ENCODE data around the gene UBE4A.

UBE4A gene

DNA sequence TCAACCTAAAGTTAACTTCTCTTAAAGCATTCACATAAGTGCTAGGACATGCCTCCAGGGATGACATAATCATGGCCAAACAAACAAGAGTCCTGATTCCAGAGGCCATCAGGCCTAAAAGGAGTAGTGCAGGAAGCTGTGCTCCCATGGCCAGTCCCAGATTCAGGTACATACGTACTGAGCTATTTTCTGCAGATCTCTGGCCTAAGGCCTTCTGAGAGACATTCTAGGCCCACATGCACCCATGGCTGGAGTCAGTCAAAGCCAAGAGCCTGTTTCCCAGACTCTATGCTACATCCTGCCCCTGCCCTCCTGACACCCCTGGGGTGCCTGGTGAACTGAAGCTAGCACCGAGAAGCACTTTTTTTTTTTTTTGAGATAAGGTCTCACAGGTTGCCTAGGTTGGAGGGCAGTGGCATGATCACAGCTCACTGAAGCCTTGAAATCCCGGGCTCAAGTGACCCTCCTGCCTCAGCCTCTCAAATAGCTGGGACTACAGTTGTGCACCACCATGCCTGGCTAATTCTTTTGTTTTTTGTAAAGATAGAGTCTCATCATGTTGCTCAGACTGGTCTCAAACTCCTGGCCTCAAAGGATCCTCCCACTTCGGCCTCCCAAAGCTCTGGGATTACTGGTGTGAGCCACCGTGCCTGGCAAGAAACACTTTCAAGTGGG, 17.4 kb upstream of the UBE4A start:
- DNase-seq (ENCODE audit: low read depth): no peak

DNA sequence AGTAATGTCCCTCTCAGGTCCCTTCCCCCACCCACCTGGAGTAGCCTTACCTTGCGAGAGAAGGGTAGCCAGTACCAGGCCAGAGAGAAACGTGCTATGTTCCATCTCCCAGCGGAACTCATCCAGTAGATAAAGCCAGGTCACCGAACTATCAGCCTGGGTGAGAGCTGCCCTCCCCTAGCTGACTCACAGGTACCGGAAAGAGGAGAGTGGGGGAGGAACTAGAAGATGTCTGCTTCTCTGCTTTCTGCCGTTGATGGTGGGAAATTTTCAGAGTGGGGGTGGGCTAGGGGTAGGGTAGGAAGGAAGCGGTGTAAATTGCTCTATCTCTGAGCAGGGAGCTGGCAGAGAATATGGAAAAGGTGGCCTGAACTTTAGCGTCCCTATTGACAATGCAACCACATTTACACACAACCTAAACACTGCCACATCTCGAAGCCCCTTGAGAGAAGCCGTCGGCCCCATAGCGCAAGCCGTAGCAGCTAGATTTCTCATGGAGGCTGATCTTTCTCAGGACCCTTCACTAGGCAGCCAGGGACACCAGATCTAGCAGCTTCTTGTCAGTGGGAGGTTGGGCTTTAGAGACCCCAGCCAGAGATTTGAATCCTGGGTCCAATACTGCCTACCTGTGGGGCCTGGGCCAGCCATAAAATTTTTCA, 16.8 kb upstream of the UBE4A start, which contains the start of gene CD3D:
TSS of gene CD3D (minus strand) at position 203 of the 659 bp plus-strand sequence. CDS start at position 105, 98 bp downstream.
- DNase-seq (ENCODE audit: low read depth): no peak

DNA sequence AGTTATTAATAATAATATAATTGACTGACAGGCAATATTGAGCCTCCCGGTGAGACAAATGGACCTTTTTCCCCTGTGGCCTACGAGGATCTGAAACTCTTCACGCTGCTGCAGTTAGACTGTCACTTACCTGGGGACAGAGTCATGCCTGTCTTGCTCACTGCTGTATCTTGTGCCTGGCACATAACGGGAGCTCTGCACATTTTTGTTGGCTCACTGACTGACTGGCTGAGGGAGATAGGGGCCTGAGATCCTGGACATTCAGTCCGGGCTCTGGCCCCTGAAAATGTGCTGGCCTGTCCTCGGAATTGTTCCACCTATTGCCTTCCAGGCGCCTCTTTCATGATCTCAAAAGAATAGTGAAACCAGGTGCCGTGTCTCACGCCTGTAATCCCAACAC, 16.2 kb upstream of the UBE4A start:
- DNase-seq (ENCODE audit: low read depth): no peak

DNA sequence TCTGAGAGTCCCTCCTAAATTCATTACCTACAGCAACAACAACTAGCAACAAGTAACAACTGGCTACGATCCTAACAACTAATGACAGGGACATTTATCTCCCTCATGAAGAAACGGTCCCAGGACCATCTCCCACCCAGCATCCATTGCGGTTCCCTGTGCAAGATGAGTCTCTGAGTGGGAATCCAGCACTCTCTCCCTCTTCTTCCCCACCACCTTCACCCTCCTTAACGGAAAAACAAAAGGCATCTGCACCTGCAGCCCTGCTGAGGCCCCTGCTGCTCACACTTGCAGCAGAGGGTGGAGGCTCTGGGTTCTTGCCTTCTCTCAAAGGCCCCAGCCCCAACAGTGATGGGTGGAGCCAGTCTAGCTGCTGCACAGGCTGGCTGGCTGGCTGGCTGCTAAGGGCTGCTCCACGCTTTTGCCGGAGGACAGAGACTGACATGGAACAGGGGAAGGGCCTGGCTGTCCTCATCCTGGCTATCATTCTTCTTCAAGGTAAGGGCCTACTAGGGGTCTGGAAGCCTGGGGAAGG, 15.4 kb upstream of the UBE4A start, which contains the start of gene CD3G:
TSS of gene CD3G (plus strand) at position 364 of the 535 bp plus-strand sequence. CDS start at position 444, 80 bp downstream.
- DNase-seq (ENCODE audit: low read depth): no peak

DNA sequence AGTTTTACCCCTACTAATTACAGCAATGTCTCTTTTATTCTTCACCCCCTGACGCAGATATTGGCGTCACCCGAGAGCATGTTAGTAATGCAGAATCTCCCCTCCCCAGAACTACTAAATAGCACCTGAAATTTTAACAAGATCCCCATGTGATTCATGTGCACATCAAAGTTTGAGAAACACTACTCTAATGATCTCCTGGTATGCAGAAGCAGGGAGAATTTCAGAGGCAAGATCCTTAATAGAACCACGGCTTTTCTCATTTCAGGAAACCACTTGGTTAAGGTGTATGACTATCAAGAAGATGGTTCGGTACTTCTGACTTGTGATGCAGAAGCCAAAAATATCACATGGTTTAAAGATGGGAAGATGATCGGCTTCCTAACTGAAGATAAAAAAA, 9.9 kb upstream of the UBE4A start:
- no peak for DNase-seq (ENCODE audit: low read depth)

DNA sequence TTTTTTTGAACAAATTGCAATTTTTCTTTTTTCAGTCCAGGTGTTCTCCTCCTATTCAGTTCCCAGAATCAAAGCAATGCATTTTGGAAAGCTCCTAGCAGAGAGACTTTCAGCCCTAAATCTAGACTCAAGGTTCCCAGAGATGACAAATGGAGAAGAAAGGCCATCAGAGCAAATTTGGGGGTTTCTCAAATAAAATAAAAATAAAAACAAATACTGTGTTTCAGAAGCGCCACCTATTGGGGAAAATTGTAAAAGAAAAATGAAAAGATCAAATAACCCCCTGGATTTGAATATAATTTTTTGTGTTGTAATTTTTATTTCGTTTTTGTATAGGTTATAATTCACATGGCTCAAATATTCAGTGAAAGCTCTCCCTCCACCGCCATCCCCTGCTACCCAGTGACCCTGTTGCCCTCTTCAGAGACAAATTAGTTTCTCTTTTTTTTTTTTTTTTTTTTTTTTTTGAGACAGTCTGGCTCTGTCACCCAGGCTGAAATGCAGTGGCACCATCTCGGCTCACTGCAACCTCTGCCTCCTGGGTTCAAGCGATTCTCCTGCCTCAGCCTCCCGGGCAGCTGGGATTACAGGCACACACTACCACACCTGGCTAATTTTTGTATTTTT, 6.2 kb upstream of the UBE4A start:
- no peak for DNase-seq (ENCODE audit: low read depth)

DNA sequence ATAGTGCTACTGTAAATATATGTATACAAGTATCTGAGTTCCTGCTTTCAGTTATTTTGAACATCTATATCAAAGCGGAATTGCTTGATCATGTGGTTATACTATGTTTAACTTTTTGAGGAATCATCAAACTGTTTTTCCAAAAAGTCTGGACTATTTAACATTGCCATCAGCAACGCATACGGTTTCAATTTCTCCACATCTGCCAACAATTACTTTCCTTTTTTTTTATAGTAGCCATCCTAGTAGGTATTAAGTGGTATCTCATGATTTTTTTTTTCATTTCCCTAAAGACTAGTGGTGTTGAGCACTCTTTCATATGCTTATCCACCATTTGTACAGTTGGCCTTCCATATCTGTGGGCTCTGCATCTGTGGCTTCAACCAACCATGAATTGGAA, 1.3 kb upstream of the UBE4A start:
- no peak for DNase-seq (ENCODE audit: low read depth)

DNA sequence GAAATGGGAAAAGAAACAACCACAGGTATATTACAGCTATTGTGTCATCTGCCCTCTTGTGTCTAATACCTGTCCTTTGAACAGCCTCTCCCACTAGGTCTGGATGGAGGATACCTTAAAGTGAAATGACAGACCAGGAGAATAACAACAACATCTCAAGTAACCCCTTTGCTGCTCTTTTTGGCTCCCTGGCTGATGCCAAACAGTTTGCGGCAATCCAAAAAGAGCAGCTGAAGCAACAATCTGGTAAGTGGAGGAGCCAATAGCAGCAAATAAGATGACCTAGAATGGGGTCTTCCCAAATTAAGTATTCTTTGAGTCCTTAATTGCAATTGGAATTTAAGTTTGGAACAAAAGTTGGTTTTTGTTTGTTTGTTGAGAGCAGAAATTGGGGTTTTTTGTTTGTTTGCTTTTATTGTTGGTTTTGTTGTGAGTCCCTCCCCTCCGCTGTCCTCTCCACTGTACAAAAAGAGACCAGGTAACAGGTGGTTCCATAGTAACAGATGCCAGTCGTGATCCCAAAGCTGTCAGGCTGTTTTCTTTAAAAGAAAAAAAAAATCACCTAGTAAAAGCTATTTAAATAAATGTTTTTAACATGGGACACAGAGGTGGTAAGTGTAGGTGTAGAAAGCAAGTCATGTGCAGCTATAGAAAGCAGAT, 5.7 kb downstream of the UBE4A start:
- no peak for DNase-seq (ENCODE audit: low read depth)

DNA sequence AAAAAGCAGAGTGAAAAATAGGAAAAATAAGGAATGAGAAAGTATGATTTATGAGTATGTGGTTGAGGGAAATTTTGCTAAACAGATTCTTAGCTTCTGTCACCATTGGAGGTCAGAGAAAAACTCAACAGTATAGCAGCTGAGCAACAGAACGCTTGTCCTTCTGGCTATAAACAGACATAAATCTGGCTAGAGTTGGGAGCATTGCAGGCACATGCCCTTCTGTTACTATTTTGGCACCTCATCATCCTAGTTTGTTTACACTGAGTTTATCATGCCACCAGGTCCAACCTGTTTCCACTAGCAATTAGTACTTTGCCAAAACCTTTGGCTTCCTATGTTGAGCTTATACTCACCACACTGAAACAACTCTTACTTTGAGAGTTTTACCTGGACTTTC, 6.9 kb downstream of the UBE4A start:
- no peak for DNase-seq (ENCODE audit: low read depth)

DNA sequence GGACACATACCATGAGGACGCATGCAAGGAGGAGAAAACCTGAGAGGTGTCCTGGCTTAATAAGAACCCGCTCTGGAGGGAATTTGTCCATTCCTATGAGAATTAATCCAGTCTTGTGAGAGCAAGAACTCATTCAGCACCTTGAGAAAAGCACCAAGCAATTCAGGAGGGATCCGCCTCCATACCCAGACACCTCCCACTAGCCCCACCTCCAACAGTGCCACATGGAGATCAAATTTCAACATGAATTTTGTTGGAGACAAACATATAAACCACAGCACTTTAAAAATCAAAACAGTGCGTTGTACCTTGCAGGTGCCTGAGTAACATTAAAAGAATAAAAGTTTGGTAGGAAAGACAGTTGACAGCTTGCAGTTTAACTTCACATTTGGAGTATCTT, 11.4 kb downstream of the UBE4A start:
- no peak for DNase-seq (ENCODE audit: low read depth)

DNA sequence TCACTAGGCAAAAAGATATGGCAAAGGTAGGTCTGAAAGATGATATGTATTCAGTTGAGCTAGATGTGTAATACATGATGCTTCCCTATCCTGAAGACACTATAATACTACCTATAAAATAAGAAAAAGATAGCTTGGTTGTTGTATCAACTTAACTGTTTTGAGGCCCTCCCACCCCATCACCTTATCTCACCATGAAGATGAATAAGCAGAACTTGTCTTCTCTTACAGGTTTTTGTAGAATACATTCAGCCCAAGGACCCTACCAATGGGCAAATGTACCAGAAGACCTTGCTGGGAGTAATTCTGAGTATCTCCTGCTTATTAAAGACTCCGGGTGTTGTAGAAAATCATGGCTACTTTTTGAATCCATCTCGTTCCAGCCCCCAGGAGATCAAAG, 13.9 kb downstream of the UBE4A start:
- DNase-seq (ENCODE audit: low read depth): no peak

DNA sequence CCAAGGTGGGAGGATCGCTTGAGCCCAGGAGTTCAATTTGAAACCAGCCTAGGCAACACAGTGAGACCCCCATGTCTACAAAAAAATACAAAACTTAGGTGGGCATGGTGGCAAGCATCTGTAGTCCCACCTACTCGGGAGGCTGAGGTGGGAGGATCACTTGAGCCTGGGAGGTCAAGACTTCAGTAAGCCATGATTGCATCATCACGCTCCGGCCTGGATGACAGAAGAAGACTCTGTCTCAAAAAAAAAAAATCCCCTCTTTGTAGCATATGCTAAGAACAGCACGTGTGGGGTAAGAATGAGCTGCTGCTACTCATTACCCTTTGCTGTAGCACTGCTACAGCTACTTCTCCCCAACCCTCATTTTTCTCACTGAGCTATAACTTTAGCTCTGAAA, 14.5 kb downstream of the UBE4A start:
- no peak for DNase-seq (ENCODE audit: low read depth)

DNA sequence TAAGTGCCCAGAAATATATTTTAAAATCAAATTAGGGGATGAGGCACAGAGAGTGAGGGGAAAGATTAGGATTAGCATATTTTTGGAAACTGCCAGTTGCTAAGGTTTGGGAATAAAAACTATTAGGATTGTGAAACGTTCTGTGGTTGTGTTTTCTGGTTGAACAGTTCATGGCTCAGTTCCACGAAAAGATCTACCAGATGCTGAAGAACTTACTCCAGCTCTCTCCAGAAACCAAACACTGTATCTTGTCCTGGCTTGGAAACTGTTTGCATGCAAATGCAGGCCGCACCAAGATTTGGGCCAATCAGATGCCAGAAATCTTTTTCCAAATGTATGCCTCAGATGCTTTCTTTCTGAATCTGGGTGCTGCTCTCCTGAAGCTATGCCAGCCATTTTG, 15.3 kb downstream of the UBE4A start:
- DNase-seq (ENCODE audit: low read depth): no peak

DNA sequence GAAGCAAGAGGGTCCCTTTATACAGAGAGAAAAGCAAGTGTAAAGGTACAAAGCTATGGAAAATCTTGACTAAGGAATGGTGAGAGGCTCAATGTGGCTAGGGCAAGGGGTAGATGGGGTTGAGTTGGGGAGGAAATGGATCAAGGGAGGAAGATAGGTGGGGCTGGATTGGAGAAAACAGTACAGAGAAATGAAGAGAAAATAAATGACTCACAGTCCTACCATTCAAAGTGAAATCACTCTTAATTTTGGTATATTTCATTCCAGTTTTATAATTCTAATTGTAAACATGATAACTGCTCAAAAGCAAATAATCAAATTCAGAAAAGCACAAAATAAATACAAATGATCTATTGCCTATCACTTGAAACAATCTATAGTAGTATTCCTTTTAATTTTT, 16.6 kb downstream of the UBE4A start:
- DNase-seq (ENCODE audit: low read depth): no peak

DNA sequence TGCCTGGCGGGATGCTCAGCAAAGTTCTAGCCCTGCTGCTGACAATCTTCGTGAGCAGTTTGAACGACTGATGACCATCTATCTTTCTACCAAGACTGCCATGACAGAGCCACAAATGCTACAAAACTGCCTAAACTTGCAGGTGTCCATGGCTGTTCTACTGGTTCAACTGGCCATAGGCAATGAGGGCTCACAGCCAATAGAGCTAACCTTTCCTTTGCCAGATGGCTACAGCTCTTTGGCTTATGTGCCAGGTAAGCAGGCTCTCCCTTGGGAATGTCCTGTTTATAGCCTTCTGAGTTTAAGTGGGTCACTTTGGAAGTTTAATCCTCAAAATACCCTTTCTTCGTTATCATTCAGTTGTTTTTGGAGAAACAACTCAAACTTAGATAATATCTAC, 20.1 kb downstream of the UBE4A start:
- no peak for DNase-seq (ENCODE audit: low read depth)

DNA sequence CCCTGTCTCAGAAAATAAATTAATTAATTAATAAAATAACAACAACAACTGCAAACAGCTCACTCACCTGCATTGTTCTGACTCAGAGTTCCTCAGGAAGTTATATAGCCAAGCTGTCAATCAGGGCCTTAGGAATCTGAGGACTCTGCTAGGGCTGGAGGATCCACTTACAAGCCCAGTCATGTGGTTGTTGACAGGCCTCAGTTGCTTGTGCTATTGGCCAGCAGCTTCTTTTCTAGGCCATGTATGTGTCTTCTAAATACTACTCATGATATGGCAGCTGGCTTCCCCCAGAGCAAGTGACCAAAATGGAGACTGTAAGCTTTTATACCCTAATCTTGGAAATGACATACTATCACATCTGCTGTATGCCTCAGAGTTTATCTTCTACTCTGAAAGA, 21.2 kb downstream of the UBE4A start:
- no peak for DNase-seq (ENCODE audit: low read depth)

DNA sequence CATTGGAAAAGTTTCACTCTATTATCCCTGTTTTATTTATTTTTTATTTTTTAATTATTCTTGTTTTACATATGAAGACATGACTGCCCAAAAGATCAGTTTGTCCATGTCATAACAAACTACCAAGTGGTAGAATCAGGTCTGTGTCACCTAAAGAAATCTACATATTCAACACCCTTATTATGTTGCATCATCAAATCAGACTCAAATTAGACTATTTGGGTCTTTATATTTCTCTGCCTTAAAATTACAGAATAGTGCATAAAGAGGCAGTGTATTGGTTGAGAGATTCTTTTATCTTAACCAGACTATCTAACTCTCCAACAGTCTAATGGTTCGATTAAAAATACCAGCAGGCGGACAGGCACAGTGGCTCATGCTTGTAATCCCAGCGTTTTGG, 23.6 kb downstream of the UBE4A start:
- DNase-seq (ENCODE audit: low read depth): no peak

DNA sequence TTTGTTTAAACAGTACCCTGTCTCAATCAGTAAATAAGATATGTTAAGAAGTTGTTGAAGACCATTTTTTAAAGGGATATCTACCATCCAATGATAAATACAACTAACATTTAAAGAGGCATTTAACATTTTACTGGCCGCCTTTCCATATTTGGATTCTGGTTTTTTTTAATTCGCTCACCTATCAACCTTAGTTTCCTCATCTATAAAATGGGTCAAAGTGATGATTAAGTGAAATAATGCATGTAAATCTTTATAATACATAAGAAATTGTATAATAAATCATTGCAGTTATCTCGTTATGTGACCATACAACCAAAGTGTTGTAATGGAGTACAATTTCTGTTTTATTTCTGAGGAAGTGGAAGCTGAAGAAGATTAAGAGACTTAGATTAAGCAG, 24.3 kb downstream of the UBE4A start:
- no peak for DNase-seq (ENCODE audit: low read depth)

DNA sequence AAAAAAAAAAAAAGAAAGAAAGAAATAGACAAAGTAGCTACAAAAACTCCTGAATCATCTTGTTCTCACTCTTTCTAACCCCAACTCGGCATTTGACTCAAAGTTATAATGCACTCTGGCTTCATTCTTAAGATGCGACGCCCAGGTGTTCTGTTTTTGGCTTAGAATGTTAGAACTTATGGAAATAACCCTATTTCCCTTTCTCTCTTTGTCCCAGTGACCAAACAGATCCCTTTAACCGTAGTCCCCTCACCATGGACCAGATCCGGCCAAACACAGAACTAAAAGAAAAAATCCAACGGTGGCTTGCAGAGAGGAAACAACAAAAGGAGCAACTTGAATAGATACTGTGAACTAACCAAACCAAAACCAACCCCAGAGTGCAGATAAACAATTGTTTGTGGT, 36.7 kb downstream of the UBE4A start:
- DNase-seq (ENCODE audit: low read depth): no peak

DNA sequence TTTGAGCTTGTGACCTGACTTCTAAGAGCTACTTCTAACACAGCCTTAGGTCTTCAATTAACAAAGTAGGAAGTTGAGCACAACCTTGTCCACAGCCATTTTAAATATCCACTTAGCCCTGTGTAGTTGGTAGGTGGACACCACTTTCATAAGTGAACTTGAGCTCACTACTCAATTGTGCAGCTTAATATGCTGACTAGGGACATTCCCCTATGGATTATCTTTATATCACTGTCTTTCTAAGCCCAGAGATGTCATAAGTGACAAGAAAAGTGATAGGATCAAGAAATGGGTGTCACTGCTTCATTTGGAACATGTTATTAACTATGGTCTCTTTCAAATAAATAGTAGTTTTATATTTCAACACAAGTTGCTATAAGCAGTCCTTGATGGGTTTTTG, 38.0 kb downstream of the UBE4A start:
- DNase-seq (ENCODE audit: low read depth): no peak

DNA sequence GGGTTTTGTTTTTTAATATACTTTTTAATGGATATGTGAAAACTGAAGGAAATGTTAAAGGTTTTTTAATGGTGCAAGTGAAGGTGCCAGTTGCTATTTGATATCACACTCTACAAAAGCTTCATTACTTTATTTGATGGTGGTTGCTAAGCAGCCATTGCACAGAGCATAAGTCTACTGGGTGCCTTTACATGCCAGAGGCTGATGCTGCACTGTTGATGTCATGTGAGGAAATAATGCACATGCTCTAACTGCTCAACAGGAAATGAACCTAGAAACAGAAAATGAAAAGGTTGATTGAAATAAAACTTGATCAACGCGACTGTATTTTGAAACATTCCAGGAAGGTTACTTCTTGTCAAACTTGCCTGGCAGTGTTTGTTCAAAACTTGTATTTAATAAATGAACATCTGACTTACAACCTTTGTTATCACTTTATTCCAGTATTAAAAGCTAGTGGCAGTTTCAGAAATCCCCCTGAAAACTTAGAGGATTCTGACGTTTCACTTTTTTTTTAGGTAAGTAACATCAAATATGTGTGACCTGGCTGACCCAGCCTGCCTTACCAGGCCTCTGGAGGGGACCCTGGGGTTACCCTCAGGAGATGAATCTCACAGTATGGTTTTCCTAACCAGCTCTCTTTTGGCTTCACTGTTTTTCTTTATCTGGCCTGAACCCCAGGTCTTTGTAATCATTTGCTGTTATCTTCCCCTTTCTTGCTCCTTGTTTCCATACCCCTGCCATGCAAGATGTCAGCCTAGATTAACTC, 39.6 kb downstream of the UBE4A start:
- no peak for DNase-seq (ENCODE audit: low read depth)

Measured in HS-27A (cell line).